ENCODE measurements around the gene CRBN.

The CRBN gene

DNA sequence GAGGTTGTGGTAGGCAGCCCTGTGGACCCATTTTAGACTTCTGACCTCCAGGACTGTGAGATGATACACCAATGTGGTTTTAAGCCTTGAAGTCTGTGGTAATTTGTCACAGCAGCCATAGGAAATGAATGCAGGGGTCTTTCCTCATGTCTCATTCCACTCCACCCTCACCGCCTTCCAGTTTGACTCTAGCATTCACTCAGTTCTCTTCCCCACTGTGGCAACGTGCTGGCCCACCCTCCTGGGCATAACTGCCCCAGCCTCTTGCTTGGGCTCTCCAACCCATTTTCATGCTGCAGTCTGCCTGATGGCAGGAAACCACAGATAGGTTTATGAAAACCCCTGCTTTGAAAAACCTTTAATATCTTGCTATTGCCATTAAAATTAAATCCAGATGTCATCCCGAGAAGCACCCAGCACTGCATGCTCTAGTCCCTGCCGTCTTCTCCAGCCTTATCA, 60.1 kb downstream of the CRBN start:
- no peak for DNase-seq (ENCODE audit: low read depth)
- TF ChIP-seq, protein P1, sequence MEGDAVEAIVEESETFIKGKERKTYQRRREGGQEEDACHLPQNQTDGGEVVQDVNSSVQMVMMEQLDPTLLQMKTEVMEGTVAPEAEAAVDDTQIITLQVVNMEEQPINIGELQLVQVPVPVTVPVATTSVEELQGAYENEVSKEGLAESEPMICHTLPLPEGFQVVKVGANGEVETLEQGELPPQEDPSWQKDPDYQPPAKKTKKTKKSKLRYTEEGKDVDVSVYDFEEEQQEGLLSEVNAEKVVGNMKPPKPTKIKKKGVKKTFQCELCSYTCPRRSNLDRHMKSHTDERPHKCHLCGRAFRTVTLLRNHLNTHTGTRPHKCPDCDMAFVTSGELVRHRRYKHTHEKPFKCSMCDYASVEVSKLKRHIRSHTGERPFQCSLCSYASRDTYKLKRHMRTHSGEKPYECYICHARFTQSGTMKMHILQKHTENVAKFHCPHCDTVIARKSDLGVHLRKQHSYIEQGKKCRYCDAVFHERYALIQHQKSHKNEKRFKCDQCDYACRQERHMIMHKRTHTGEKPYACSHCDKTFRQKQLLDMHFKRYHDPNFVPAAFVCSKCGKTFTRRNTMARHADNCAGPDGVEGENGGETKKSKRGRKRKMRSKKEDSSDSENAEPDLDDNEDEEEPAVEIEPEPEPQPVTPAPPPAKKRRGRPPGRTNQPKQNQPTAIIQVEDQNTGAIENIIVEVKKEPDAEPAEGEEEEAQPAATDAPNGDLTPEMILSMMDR (IDR thresholded peaks at IDR 0.05; ENCODE audit: low read depth, low read length, missing control alignments): no peak
- no peak overlapping the region for H3K4me3 ChIP-seq (ENCODE audit: low read depth, low read length)

DNA sequence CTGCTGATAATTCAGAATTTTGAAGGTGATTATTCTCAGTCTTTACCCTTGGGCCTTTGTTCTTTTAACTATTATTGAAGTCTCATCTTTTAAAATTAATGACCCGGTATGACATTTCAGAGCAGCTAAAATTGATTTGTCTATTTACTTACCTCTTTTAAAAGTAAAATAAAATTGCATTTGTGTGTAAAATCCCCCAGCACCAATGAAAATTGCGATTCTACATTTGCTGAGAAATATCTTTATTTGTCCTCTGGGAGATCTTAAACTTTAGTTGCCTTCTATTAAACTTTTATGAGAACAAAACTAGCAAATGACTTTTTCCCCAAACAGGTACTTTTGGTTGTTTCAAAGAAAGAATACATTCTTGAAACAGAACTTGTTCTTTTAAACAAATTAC, 61.8 kb downstream of the CRBN start:
- no peak overlapping the region for H3K4me3 ChIP-seq (ENCODE audit: low read depth, low read length)
- no peak for DNase-seq (ENCODE audit: low read depth)
- TF ChIP-seq, protein P1 (IDR thresholded peaks at IDR 0.05; ENCODE audit: low read depth, low read length, missing control alignments): no peak

GRCh38 chr3:3113042-3113709, 66.3 kb downstream of the CRBN start:
- TF ChIP-seq, protein P1 (IDR thresholded peaks at IDR 0.05; ENCODE audit: low read depth, low read length, missing control alignments): no peak
- DNase-seq (ENCODE audit: low read depth): no peak
- H3K4me3 ChIP-seq (ENCODE audit: low read depth, low read length): no peak overlapping the region

DNA sequence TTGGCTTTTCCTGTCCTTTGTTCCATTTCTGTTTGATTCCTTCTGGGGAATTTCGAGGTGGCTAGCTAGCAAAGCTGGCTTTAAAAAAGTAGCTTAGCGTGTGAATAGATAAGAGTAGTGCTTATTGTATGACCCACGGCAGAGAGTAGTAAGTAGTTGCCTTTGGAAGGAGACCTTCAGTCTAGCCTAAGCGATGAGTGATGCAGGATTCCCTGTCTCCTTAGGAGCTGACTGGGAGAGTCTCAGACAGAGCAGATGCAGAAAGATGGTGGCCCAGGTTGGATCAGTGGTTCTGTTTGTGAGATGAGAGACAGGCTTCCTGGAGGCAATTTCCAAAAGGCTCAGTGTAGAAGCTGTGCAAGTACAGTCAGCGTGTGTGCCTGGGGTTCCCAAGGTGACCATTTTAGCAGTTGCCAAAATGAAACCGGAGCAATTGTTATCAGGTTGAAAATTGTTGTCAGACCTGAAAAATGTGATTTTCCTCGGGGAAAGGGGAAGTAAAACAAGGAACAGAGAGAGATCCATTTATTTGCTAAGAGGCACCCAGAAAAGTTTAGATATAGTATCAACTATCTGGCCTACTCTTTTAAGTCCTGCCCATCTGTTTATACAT, 68.6 kb downstream of the CRBN start:
- DNase-seq (ENCODE audit: low read depth): no peak
- TF ChIP-seq, protein P1 (IDR thresholded peaks at IDR 0.05; ENCODE audit: low read depth, low read length, missing control alignments): no peak
- H3K4me3 ChIP-seq (ENCODE audit: low read depth, low read length): no peak overlapping the region

DNA sequence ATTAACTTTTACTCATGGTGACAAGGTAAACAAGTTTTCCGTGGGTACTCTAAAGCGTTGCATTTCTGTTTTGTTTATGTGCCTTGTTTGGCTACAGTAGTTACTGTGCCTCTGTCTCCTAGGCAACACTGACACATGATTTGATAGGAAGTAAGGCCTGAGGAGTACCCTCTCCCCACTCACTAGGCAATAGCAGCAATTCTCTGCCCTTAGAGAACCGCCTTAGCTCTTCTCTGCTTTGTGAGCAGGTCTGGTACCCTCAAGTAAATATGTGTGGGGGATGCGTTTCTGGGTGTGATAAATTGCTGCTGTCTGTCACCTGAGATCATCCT, 69.2 kb downstream of the CRBN start, which contains the start of gene IL5RA:
TSS of gene IL5RA (minus strand) at position 76 of the 332 bp plus-strand sequence. CDS start 5,390 bp downstream, outside the sequence.
- no peak within 1 kb of the TSS for H3K4me3 ChIP-seq (ENCODE audit: low read depth, low read length)
- TF ChIP-seq, protein P1 (IDR thresholded peaks at IDR 0.05; ENCODE audit: low read depth, low read length, missing control alignments): no peak
- no peak for DNase-seq (ENCODE audit: low read depth)

GRCh38 chr3:3109407-3110298, 69.8 kb downstream of the CRBN start:
- TF ChIP-seq, protein P1 (IDR thresholded peaks at IDR 0.05; ENCODE audit: low read depth, low read length, missing control alignments): no peak
- DNase-seq (ENCODE audit: low read depth): no peak
- no peak overlapping the region for H3K4me3 ChIP-seq (ENCODE audit: low read depth, low read length)
